HCT116 (cell line): Measurements from ENCODE around the gene RPL26.

ENCODE experiments used
- ATF3 ChIP-seq: IDR thresholded peaks from 2 replicates; pipeline ENCODE4 v1.6.1; 2012
- EZH2 ChIP-seq: fragments of 200-600 bp; sonication (generic); IDR thresholded peaks from 2 replicates; pipeline ENCODE4 v1.6.1; 2017; ENCODE audit warnings: antibody characterized with exemption, mixed run types
- EZH2phosphoT487 ChIP-seq: fragments of 200-600 bp; IDR thresholded peaks from 2 replicates; pipeline ENCODE4 v1.6.1; 2018; ENCODE audit warnings: antibody characterized with exemption, borderline replicate concordance
- RAD21 ChIP-seq: IDR thresholded peaks from 2 replicates; pipeline ENCODE4 v1.6.1; 2012; ENCODE audit warnings: low read depth, mild to moderate bottlenecking
- SP1 ChIP-seq: IDR thresholded peaks from 2 replicates; pipeline ENCODE4 v1.6.1; 2012; ENCODE audit warnings: low read depth
- ZFX ChIP-seq: fragments of 450-650 bp; IDR thresholded peaks from 2 replicates; pipeline ENCODE4 v1.6.1; 2017
- TF ChIP-seq, protein P1 (sequence below), 3 experiments: fragments of 200-600 bp in 1 of 3; sonication (generic) in 1 of 3; IDR thresholded peaks in 2 of 3; conservative IDR thresholded peaks in 1 of 3; 2 replicates each; pipeline ENCODE4 v1.5.1; 2012 to 2017; ENCODE audit warnings: low read depth in 2 of 3, low read length in 2 of 3, antibody characterized with exemption in 1 of 3, borderline replicate concordance in 1 of 3, control low read depth in 1 of 3, mild to moderate bottlenecking in 1 of 3, mixed read lengths in 1 of 3, mixed run types in 1 of 3, moderate library complexity in 1 of 3; ENCODE audit not compliant: insufficient read depth in 1 of 3

DNA sequence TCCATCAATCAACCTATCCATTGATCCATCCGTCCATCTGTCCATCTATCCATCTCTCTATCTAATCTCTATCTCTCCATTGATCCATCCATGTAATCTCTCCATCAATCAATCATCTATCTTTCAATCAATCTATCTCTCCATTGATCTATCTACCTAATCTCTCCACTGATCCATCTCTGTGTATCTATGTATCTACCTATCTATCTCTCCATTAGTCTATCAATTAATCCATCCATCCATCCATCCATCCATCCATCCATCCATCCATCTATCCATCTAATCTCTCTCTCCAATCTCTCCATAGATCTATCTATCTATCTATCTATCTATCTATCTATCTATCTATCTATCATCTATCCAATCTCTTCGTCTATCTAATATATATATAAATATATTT is 18.1 kb upstream of the RPL26 start:
- TF ChIP-seq, protein P1, sequence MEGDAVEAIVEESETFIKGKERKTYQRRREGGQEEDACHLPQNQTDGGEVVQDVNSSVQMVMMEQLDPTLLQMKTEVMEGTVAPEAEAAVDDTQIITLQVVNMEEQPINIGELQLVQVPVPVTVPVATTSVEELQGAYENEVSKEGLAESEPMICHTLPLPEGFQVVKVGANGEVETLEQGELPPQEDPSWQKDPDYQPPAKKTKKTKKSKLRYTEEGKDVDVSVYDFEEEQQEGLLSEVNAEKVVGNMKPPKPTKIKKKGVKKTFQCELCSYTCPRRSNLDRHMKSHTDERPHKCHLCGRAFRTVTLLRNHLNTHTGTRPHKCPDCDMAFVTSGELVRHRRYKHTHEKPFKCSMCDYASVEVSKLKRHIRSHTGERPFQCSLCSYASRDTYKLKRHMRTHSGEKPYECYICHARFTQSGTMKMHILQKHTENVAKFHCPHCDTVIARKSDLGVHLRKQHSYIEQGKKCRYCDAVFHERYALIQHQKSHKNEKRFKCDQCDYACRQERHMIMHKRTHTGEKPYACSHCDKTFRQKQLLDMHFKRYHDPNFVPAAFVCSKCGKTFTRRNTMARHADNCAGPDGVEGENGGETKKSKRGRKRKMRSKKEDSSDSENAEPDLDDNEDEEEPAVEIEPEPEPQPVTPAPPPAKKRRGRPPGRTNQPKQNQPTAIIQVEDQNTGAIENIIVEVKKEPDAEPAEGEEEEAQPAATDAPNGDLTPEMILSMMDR (IDR thresholded peaks at IDR 0.05 in 2 of 3, conservative IDR thresholded peaks at IDR 0.05 in 1 of 3; ENCODE audit: borderline replicate concordance in 1 of 3, insufficient read depth in 1 of 3, low read depth in 2 of 3, low read length in 2 of 3) = no peak
- no peak for TF ChIP-seq RAD21
- TF ChIP-seq ATF3 = no peak
- no peak for TF ChIP-seq EZH2
- no peak for TF ChIP-seq EZH2phosphoT487
- TF ChIP-seq SP1 = no peak
- TF ChIP-seq ZFX = no peak
